ENCODE measurements around the gene SECISBP2L. TPM values are rescaled to one million over a fixed set of nuclear protein-coding genes. Genes with fewer than 3 reads are reported as not detected.
A peak's percentile ranks its signal among the peaks of the same experiment; 100 is the strongest.

SECISBP2L gene
- total and polyA plus RNA-seq, 2 of the 4 experiments (the other 2 are of a cell fraction): 13.1 to 34.1 TPM

DNA sequence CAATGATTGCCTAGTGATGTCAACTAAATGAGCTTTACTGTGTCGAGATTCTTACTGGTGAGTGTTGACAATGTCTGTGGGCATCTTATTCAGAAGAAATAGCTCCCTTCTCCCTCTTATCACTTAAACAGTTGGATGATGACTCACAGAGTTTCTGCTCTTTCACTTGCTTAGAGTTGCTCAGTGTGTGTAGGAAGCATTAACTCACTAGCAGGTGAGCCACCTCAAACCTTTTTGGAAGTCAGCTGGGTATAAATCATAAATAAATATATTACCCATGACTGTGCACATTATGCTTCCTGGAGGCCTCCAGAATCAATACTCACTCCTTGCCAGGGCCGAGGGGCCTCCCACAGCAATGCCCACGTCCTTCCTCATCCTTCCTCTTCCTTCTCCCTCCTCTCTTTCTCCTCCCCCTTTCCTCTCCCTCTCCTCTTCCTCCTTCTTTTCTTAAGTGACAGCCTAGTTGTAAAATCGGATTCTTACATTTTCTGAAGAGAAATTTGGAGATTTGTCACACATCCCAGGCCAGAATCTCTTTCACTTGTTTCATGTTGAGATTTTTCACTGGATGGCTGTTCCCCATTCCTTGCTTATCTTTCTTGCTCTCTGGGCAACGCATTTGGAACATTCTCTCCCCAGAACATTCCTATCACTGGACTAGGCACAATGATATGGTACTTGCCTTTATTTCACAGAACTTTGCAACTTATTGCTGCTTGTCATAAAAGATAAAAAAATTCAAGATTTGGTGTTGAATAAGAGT lies 100.0 kb downstream of the SECISBP2L start:
- CTCF ChIA-PET: interaction anchor here (1.0 kb wide), 1 partner anchor 20 kb away, joined by 3 read pairs; no protein-coding TSS in a partner anchor
- intact Hi-C loops (cut with micrococcal nuclease): no loop called here
- no TSS peak for BruUV-seq (replicated peaks)
- TF ChIP-seq RCOR1 (IDR thresholded peaks at IDR 0.05; ENCODE audit: insufficient replicate concordance, low read length) (peak; percentile 76), RFX5 (IDR thresholded peaks at IDR 0.05; ENCODE audit: low read depth, low read length) (no peak), MAFK (IDR thresholded peaks at IDR 0.05; ENCODE audit: low read depth, low read length) (0 out of 2 replicates have a peak, but pooled peaks have one; percentile 19), RAD21 (IDR thresholded peaks at IDR 0.05; ENCODE audit: low read length) (peak; percentile 19; the same call in 1 of the 2 replicates), NFE2L2 (IDR thresholded peaks at IDR 0.05; ENCODE audit: low read depth, low read length) (peak; percentile 62; the same call in 1 of the 2 replicates), CHD1 (IDR thresholded peaks at IDR 0.05; ENCODE audit: low read depth, low read length) (no peak), CEBPB (IDR thresholded peaks at IDR 0.05; ENCODE audit: low read depth, low read length) (no peak), FOS (IDR thresholded peaks at IDR 0.05; ENCODE audit: low read depth, low read length) (peak; percentile 74), SMC3 (IDR thresholded peaks at IDR 0.05; ENCODE audit: low read depth, low read length) (no peak), MAZ (IDR thresholded peaks at IDR 0.05; ENCODE audit: borderline replicate concordance, low read depth, low read length) (no peak)
- TF ChIP-seq, protein P1, sequence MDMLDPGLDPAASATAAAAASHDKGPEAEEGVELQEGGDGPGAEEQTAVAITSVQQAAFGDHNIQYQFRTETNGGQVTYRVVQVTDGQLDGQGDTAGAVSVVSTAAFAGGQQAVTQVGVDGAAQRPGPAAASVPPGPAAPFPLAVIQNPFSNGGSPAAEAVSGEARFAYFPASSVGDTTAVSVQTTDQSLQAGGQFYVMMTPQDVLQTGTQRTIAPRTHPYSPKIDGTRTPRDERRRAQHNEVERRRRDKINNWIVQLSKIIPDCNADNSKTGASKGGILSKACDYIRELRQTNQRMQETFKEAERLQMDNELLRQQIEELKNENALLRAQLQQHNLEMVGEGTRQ (IDR thresholded peaks at IDR 0.05; ENCODE audit: low read depth, low read length): no peak
- TF ChIP-seq, protein P2, sequence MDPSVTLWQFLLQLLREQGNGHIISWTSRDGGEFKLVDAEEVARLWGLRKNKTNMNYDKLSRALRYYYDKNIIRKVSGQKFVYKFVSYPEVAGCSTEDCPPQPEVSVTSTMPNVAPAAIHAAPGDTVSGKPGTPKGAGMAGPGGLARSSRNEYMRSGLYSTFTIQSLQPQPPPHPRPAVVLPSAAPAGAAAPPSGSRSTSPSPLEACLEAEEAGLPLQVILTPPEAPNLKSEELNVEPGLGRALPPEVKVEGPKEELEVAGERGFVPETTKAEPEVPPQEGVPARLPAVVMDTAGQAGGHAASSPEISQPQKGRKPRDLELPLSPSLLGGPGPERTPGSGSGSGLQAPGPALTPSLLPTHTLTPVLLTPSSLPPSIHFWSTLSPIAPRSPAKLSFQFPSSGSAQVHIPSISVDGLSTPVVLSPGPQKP (IDR thresholded peaks at IDR 0.05; ENCODE audit: borderline replicate concordance, low read depth, low read length): no peak
- TF ChIP-seq, protein P3, sequence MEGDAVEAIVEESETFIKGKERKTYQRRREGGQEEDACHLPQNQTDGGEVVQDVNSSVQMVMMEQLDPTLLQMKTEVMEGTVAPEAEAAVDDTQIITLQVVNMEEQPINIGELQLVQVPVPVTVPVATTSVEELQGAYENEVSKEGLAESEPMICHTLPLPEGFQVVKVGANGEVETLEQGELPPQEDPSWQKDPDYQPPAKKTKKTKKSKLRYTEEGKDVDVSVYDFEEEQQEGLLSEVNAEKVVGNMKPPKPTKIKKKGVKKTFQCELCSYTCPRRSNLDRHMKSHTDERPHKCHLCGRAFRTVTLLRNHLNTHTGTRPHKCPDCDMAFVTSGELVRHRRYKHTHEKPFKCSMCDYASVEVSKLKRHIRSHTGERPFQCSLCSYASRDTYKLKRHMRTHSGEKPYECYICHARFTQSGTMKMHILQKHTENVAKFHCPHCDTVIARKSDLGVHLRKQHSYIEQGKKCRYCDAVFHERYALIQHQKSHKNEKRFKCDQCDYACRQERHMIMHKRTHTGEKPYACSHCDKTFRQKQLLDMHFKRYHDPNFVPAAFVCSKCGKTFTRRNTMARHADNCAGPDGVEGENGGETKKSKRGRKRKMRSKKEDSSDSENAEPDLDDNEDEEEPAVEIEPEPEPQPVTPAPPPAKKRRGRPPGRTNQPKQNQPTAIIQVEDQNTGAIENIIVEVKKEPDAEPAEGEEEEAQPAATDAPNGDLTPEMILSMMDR (conservative IDR thresholded peaks at IDR 0.05; ENCODE audit: low read depth, low read length): no peak

More for the DNA sequence above, 100.0 kb downstream of the SECISBP2L start:
- in situ Hi-C loops (cut with MboI; ENCODE audit: low sequenced_read_pairs) (no loop called here), dilution Hi-C loops (cut with HindIII; ENCODE audit: low sequenced_read_pairs, unreplicated experiment) (no loop called here)
- no peak overlapping the region for H3K9ac ChIP-seq (ENCODE audit: low read depth, low read length)
- no peak overlapping the region for H2AK9ac ChIP-seq (replicated peaks; ENCODE audit: low read depth, low read length, poor library complexity)
- no peak overlapping the region for H3K23ac ChIP-seq (ENCODE audit: low read depth, low read length)
- peak overlapping the region; percentile 28 for H2BK5ac ChIP-seq (ENCODE audit: low read depth, low read length, poor library complexity, severe bottlenecking)
- no peaks in the 10 kb centered on the region for H3K36me3 ChIP-seq (ENCODE audit: control insufficient read depth, insufficient read depth, low read length)
- DNase-seq (peak; percentile 90), ATAC-seq (ENCODE audit: low read depth) (peak; percentile 95)
- no peak overlapping the region for H3K27ac ChIP-seq (ENCODE audit: insufficient read depth, low read length)
- H3K4me2 ChIP-seq (ENCODE audit: low read depth, low read length): peak overlapping the region; percentile 3; the same call in 1 of the 2 replicates
- no peak overlapping the region for H3K4me3 ChIP-seq (ENCODE audit: insufficient read depth, low read depth, low read length)
- H3K9me3 ChIP-seq (ENCODE audit: control insufficient read depth, insufficient read depth, low read length): no peaks in the 10 kb centered on the region
- H3K56ac ChIP-seq (ENCODE audit: extremely low read depth, insufficient read depth, low read length): no peak overlapping the region
- H4K8ac ChIP-seq (ENCODE audit: low read depth in 2 of 2, low read length in 2 of 2): peak overlapping the region; percentile 12 to 27; a peak in 1 of 4 replicates
- H3K9me1 ChIP-seq (ENCODE audit: insufficient read depth, low read length): 0 out of 2 replicates have a peak, but pooled peaks cover 2% of the 10 kb centered on the region
- POLR2A ChIA-PET (ENCODE audit: unreplicated experiment): no interaction called here
- 0 out of 3 replicates have a peak overlapping the region, but pooled peaks have one; percentile 23 for H2BK15ac ChIP-seq (ENCODE audit: low read depth, low read length)
- no peak overlapping the region for H4K5ac ChIP-seq (ENCODE audit: low read depth, low read length)
- H4K91ac ChIP-seq (ENCODE audit: insufficient read depth, low read depth, low read length): no peak overlapping the region
- WGBS, 2 experiments (ENCODE audit: extremely low coverage in 2 of 2, insufficient read length in 1 of 2): 60% methylated on average over 1 of the region's 5 CpGs; no CpG with 5 or more reads in 1 of the 2 experiments
- peak overlapping the region; percentile 20; the same call in 1 of the 2 replicates for H3K4ac ChIP-seq (ENCODE audit: low read depth, low read length)
- peak overlapping the region; percentile 68; the same call in 1 of the 2 replicates for H2AK5ac ChIP-seq (ENCODE audit: low read depth, low read length)
- peak overlapping the region; percentile 66 for H2AFZ ChIP-seq (replicated peaks; ENCODE audit: low read length, poor library complexity)
- peaks cover 2 to 22% of the 10 kb centered on the region in 2 experiments; a peak in 3 of 4 replicates for H3K79me1 ChIP-seq (ENCODE audit: low read depth in 1 of 2, low read length in 2 of 2)
- peaks cover 2% of the 10 kb centered on the region; the same call in 1 of the 2 replicates for H3K4me1 ChIP-seq (ENCODE audit: control insufficient read depth, insufficient read depth, low read length)
- peak overlapping the region; percentile 23; the same call in 1 of the 2 replicates for H2BK20ac ChIP-seq (ENCODE audit: low read depth, low read length)
- no peaks in the 10 kb centered on the region for H4K20me1 ChIP-seq (ENCODE audit: insufficient read depth, low read length)
- H3K18ac ChIP-seq (ENCODE audit: low read depth, low read length): no peak overlapping the region; the same call in 1 of the 2 replicates
- peak overlapping the region; percentile 20; the same call in 1 of the 2 replicates for H2BK120ac ChIP-seq (ENCODE audit: low read depth, low read length)
- H3K27me3 ChIP-seq (ENCODE audit: control insufficient read depth, insufficient read depth, low read length): no peaks in the 10 kb centered on the region
- H3K14ac ChIP-seq (replicated peaks; ENCODE audit: low read depth, low read length): no peak overlapping the region
